DOHH2 (cell line): ENCODE data around the gene CCDC91.

Experiments used
- H3F3A ChIP-seq: fragments of 200-600 bp; sonication (generic), shearing (Covaris generic); 2 replicates; pipeline ENCODE4 v1.6.0; 2016; ENCODE audit warnings: antibody characterized with exemption, mild to moderate bottlenecking; ENCODE audit not compliant: control insufficient read depth, insufficient read depth
- H3K27ac ChIP-seq: fragments of 200-600 bp; sonication (generic); 2 replicates; pipeline ENCODE4 v1.5.1; 2014; ENCODE audit warnings: low read depth, mild to moderate bottlenecking, low read length, moderate library complexity
- H3K27me3 ChIP-seq: fragments of 200-600 bp; sonication (generic); 2 replicates; pipeline ENCODE4 v1.6.1; 2014; ENCODE audit warnings: mild to moderate bottlenecking, low read length, mixed read lengths; ENCODE audit not compliant: control insufficient read depth
- H3K36me3 ChIP-seq: fragments of 200-600 bp; sonication (generic); 2 replicates; pipeline ENCODE4 v1.6.1; 2014; ENCODE audit warnings: mild to moderate bottlenecking, low read length, moderate library complexity, mixed read lengths; ENCODE audit not compliant: control insufficient read depth
- H3K4me1 ChIP-seq: fragments of 200-600 bp; sonication (generic); 2 replicates; pipeline ENCODE4 v1.6.1; 2014; ENCODE audit warnings: mild to moderate bottlenecking, low read length, mixed read lengths; ENCODE audit not compliant: control insufficient read depth
- H3K4me2 ChIP-seq: fragments of 200-600 bp; sonication (generic); 2 replicates; pipeline ENCODE4 v1.6.0; 2014; ENCODE audit warnings: mild to moderate bottlenecking, low read length, moderate library complexity
- H3K4me3 ChIP-seq: fragments of 200-600 bp; sonication (generic); 2 replicates; pipeline ENCODE4 v1.5.1; 2014; ENCODE audit warnings: mild to moderate bottlenecking, low read length, mixed read lengths
- H3K79me2 ChIP-seq: fragments of 200-600 bp; sonication (generic); 2 replicates; pipeline ENCODE4 v1.6.1; 2014; ENCODE audit warnings: mild to moderate bottlenecking, low read length, mixed read lengths; ENCODE audit not compliant: control insufficient read depth
- H3K9me2 ChIP-seq: fragments of 200-600 bp; sonication (generic); replicated peaks from 2 replicates; pipeline ENCODE4 v1.6.1; 2014; ENCODE audit warnings: mild to moderate bottlenecking, low read length, mixed read lengths; ENCODE audit not compliant: control insufficient read depth
- H3K9me3 ChIP-seq: fragments of 200-600 bp; sonication (generic); 2 replicates; pipeline ENCODE4 v1.6.1; 2014; ENCODE audit warnings: antibody characterized with exemption, low read length, mixed read lengths; ENCODE audit not compliant: control insufficient read depth, insufficient read depth
- H4K20me1 ChIP-seq: fragments of 200-600 bp; sonication (generic); 2 replicates; pipeline ENCODE4 v1.6.0; 2014; ENCODE audit warnings: low read depth, mild to moderate bottlenecking, antibody characterized with exemption, low read length, moderate library complexity; ENCODE audit not compliant: control insufficient read depth, insufficient read depth
- EZH2phosphoT487 ChIP-seq: fragments of 200-600 bp; sonication (generic); IDR thresholded peaks from 2 replicates; pipeline ENCODE4 v1.6.1; 2017; ENCODE audit warnings: borderline replicate concordance, mild to moderate bottlenecking, antibody characterized with exemption, low read length, moderate library complexity, mixed read lengths
- TF ChIP-seq, protein P1 (sequence below): fragments of 200-600 bp; sonication (generic); IDR thresholded peaks from one replicate; pipeline ENCODE4 v1.5.1; 2014; ENCODE audit warnings: antibody characterized with exemption, mild to moderate bottlenecking, low read depth, low read length; ENCODE audit not compliant: poor library complexity, severe bottlenecking

The CCDC91 gene

DNA sequence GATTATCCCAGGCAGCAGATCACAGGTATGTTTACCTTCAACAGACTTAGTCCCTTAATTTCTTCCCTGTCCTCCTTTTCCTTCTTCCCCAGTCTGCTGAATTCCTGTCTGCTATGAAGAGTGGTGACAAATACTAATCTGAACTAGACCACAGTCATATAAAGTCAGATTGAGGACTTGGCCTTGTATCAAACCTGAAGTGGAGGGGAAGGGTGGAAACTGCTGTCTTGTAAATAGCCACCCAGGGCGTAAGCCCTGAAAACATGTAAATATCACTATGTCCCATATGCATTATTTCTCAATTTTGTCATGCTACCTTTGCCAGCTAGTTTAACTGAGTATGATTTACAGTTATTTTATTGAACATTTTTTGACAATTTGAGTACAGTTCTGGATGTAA lies 368.0 kb downstream of the CCDC91 start:
- Histone ChIP-seq H3F3A (no peaks in the 10 kb centered on the region), H3K27me3 (no peaks in the 10 kb centered on the region), H3K9me3 (no peaks in the 10 kb centered on the region), H3K4me1 (no peaks in the 10 kb centered on the region), H3K27ac (no peak overlapping the region), H3K9me2 (no peaks in the 10 kb centered on the region), H3K79me2 (no peaks in the 10 kb centered on the region), H3K4me3 (no peak overlapping the region), H4K20me1 (no peaks in the 10 kb centered on the region), H3K36me3 (no peaks in the 10 kb centered on the region), H3K4me2 (no peak overlapping the region)
- TF ChIP-seq, protein P1, sequence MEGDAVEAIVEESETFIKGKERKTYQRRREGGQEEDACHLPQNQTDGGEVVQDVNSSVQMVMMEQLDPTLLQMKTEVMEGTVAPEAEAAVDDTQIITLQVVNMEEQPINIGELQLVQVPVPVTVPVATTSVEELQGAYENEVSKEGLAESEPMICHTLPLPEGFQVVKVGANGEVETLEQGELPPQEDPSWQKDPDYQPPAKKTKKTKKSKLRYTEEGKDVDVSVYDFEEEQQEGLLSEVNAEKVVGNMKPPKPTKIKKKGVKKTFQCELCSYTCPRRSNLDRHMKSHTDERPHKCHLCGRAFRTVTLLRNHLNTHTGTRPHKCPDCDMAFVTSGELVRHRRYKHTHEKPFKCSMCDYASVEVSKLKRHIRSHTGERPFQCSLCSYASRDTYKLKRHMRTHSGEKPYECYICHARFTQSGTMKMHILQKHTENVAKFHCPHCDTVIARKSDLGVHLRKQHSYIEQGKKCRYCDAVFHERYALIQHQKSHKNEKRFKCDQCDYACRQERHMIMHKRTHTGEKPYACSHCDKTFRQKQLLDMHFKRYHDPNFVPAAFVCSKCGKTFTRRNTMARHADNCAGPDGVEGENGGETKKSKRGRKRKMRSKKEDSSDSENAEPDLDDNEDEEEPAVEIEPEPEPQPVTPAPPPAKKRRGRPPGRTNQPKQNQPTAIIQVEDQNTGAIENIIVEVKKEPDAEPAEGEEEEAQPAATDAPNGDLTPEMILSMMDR: no peak
- no peak for TF ChIP-seq EZH2phosphoT487

DNA sequence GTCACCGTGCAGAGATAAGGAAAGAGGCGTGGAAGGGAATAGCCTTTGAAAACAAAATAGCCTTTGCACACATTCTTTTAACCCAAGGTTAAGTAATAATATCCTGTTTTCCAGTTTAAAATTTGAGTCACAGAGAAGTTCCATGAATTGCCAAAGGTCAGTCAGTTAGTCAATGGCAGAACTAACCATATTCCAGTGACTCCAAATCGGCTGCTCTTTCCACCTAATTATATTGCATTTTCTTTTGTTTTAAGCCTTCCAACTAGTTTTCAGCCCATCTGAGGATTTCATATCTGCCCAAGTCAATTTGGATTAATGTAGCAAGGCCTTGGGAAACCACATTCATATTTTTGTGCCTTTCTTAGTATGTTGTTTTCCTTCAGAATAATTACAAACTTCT lies 373.0 kb downstream of the CCDC91 start:
- H3F3A ChIP-seq: no peaks in the 10 kb centered on the region
- H3K4me2 ChIP-seq: no peak overlapping the region
- H3K27ac ChIP-seq: no peak overlapping the region
- H3K9me3 ChIP-seq: no peaks in the 10 kb centered on the region
- H4K20me1 ChIP-seq: no peaks in the 10 kb centered on the region
- no peaks in the 10 kb centered on the region for H3K9me2 ChIP-seq
- no peaks in the 10 kb centered on the region for H3K27me3 ChIP-seq
- TF ChIP-seq, protein P1: no peak
- TF ChIP-seq EZH2phosphoT487: no peak
- no peaks in the 10 kb centered on the region for H3K4me1 ChIP-seq
- H3K79me2 ChIP-seq: no peaks in the 10 kb centered on the region
- no peaks in the 10 kb centered on the region for H3K36me3 ChIP-seq
- H3K4me3 ChIP-seq: no peak overlapping the region

DNA sequence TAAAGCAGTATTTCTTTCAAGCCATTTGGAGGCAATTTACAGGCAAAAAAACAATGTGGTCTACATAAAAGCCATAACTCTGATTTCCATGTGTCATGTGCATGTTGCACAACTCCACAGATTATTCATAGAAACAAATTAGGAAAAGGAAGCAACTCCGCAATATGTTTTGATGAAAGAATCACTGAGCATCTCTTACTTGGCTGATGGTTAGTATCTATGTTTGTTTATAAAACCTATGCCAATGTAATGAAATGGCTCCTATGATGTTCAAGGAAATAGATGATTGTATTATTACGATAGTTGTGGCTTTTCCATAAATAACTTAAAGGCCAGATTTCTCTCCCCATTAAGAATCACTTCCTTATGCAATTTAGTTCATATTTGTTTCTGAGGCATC lies 373.7 kb downstream of the CCDC91 start:
- no peaks in the 10 kb centered on the region for H3K27me3 ChIP-seq
- TF ChIP-seq, protein P1: no peak
- TF ChIP-seq EZH2phosphoT487: no peak
- H3K27ac ChIP-seq: no peak overlapping the region
- no peak overlapping the region for H3K4me3 ChIP-seq
- no peaks in the 10 kb centered on the region for H3F3A ChIP-seq
- H3K9me3 ChIP-seq: no peaks in the 10 kb centered on the region
- H3K4me2 ChIP-seq: no peak overlapping the region
- no peaks in the 10 kb centered on the region for H3K9me2 ChIP-seq
- no peaks in the 10 kb centered on the region for H3K36me3 ChIP-seq
- H3K79me2 ChIP-seq: no peaks in the 10 kb centered on the region
- no peaks in the 10 kb centered on the region for H3K4me1 ChIP-seq
- no peaks in the 10 kb centered on the region for H4K20me1 ChIP-seq

DNA sequence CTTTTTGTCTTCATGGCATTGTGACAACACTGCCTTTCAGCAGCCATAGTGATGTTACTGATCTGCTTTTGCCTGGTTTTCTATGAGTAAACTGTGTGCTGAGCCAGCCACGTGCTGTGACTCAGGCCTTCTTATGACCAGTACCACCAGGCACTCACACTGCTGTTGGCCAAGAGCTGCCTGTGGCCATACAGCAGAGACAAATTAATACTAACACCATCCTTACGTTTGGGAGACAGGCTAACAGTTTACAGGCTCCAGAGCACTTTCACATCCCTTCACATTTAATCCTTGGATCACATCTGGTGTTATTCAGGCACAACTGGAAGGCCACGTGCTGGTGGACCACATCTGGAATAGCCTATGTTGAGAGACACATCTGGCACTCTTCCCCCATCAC lies 377.9 kb downstream of the CCDC91 start:
- Histone ChIP-seq H3K27me3 (no peaks in the 10 kb centered on the region), H4K20me1 (no peaks in the 10 kb centered on the region), H3K79me2 (no peaks in the 10 kb centered on the region), H3K9me2 (no peaks in the 10 kb centered on the region), H3F3A (no peaks in the 10 kb centered on the region), H3K27ac (no peak overlapping the region), H3K4me1 (no peaks in the 10 kb centered on the region), H3K36me3 (no peaks in the 10 kb centered on the region), H3K9me3 (no peaks in the 10 kb centered on the region), H3K4me2 (no peak overlapping the region), H3K4me3 (no peak overlapping the region)
- TF ChIP-seq, protein P1: no peak
- no peak for TF ChIP-seq EZH2phosphoT487
